A549 (cell line): ENCODE data around the gene SH3RF1.

ENCODE experiments used
- CHD2 ChIP-seq: fragments of 150-350 bp; IDR thresholded peaks from 2 replicates; pipeline ENCODE4 v1.6.1; 2014; ENCODE audit warnings: low read length; ENCODE audit not compliant: partially characterized antibody
- E2F6 ChIP-seq: IDR thresholded peaks from 2 replicates; pipeline ENCODE4 v1.6.1; 2012; ENCODE audit warnings: low read depth, borderline replicate concordance
- EP300 ChIP-seq, 2 experiments: fragments of >200 bp; sonication (Bioruptor Twin); formaldehyde crosslinking; IDR thresholded peaks; 2 replicates in 1 of 2; 3 replicates in 1 of 2; pipeline ENCODE4 v1.6.1; 2016 to 2017
- KDM1A ChIP-seq: fragments of 200-600 bp; sonication (generic); IDR thresholded peaks from 2 replicates; pipeline ENCODE4 v1.6.1; 2016; ENCODE audit warnings: low read depth, mild to moderate bottlenecking
- MAZ ChIP-seq: fragments of 150-350 bp; IDR thresholded peaks from 2 replicates; pipeline ENCODE4 v1.6.1; 2014; ENCODE audit warnings: antibody characterized with exemption, low read depth, low read length, borderline replicate concordance
- NPAS2 ChIP-seq: fragments of 250-450 bp; sonication (Bioruptor Pico); IDR thresholded peaks from 2 replicates; pipeline ENCODE4 v1.8.0; 2022; ENCODE audit warnings: mild to moderate bottlenecking, moderate library complexity, borderline replicate concordance
- PHF8 ChIP-seq: fragments of 200-600 bp; sonication (generic); IDR thresholded peaks from 2 replicates; pipeline ENCODE4 v1.6.1; 2016; ENCODE audit warnings: low read depth, mild to moderate bottlenecking, antibody characterized with exemption, moderate library complexity, borderline replicate concordance
- POLR2A ChIP-seq: IDR thresholded peaks from 2 replicates; pipeline ENCODE4 v1.6.1; 2012; ENCODE audit warnings: mild to moderate bottlenecking, low read length
- REST ChIP-seq: fragments of 200-600 bp; sonication (generic); IDR thresholded peaks from 2 replicates; pipeline ENCODE4 v1.6.1; 2016; ENCODE audit warnings: antibody characterized with exemption, mild to moderate bottlenecking, moderate library complexity
- RFX5 ChIP-seq: fragments of 450-650 bp; IDR thresholded peaks from 2 replicates; pipeline ENCODE4 v1.7.1; 2014; ENCODE audit warnings: antibody characterized with exemption, mild to moderate bottlenecking, moderate library complexity
- TF ChIP-seq, protein P1 (sequence below): fragments of >200 bp; sonication (Bioruptor Twin); formaldehyde crosslinking; IDR thresholded peaks from 3 replicates; pipeline ENCODE4 v1.5.1; 2016
- TF ChIP-seq, protein P2 (sequence below): IDR thresholded peaks from 2 replicates; pipeline ENCODE4 v1.6.1; 2012

DNA sequence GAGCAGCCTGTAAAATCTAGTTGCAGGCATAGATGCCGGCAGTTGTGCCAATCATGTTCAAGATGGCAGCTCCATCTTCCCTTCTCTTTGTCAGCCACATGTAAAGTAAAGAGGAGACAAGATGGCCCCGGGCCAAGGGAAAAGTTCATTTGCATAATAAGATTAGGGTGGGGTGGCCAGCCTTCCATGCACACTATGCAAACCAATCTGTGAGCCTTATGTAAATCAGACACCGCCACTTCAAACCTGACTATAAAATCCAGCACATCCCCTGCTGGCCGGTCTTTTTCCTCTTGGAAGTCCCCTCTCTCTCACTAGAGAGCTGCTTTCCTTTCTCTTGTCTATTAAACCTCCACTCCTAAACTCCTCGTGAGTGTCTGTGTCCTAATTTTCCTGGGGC is 181.8 kb downstream of the SH3RF1 start:
- TF ChIP-seq E2F6 = no peak
- TF ChIP-seq, protein P1, sequence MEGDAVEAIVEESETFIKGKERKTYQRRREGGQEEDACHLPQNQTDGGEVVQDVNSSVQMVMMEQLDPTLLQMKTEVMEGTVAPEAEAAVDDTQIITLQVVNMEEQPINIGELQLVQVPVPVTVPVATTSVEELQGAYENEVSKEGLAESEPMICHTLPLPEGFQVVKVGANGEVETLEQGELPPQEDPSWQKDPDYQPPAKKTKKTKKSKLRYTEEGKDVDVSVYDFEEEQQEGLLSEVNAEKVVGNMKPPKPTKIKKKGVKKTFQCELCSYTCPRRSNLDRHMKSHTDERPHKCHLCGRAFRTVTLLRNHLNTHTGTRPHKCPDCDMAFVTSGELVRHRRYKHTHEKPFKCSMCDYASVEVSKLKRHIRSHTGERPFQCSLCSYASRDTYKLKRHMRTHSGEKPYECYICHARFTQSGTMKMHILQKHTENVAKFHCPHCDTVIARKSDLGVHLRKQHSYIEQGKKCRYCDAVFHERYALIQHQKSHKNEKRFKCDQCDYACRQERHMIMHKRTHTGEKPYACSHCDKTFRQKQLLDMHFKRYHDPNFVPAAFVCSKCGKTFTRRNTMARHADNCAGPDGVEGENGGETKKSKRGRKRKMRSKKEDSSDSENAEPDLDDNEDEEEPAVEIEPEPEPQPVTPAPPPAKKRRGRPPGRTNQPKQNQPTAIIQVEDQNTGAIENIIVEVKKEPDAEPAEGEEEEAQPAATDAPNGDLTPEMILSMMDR = no peak
- TF ChIP-seq EP300 (IDR thresholded peaks at IDR 0.05) = no peak
- no peak for TF ChIP-seq NPAS2 (CRISPR knock-in tag)
- TF ChIP-seq POLR2A = no peak
- no peak for TF ChIP-seq MAZ
- TF ChIP-seq, protein P2, sequence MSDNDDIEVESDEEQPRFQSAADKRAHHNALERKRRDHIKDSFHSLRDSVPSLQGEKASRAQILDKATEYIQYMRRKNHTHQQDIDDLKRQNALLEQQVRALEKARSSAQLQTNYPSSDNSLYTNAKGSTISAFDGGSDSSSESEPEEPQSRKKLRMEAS = no peak
- TF ChIP-seq PHF8 = no peak
- TF ChIP-seq KDM1A = no peak
- no peak for TF ChIP-seq CHD2
- no peak for TF ChIP-seq REST
- TF ChIP-seq RFX5 = no peak
